Hepatocyte (in vitro differentiated cells): Measurements from ENCODE around the gene LDLRAD4.

Experiments used
- EZH2 ChIP-seq: fragments of 200-600 bp; sonication (generic); IDR thresholded peaks from 2 replicates; pipeline ENCODE4 v1.6.1; 2016; ENCODE audit warnings: antibody characterized with exemption, mild to moderate bottlenecking, borderline replicate concordance
- EZH2phosphoT487 ChIP-seq: fragments of 200-600 bp; sonication (generic); IDR thresholded peaks from one replicate; pipeline ENCODE4 v1.6.1; 2018; ENCODE audit warnings: antibody characterized with exemption, mild to moderate bottlenecking, low read depth, moderate library complexity; ENCODE audit not compliant: unreplicated experiment, severe bottlenecking
- TF ChIP-seq, protein P1 (sequence below): fragments of 200-600 bp; sonication (generic); IDR thresholded peaks from 2 replicates; pipeline ENCODE4 v1.5.1; 2016; ENCODE audit warnings: antibody characterized with exemption, mild to moderate bottlenecking; ENCODE audit not compliant: poor library complexity

GRCh38 chr18:13338318-13338717, 119.8 kb downstream of the LDLRAD4 start:
- TF ChIP-seq, protein P1, sequence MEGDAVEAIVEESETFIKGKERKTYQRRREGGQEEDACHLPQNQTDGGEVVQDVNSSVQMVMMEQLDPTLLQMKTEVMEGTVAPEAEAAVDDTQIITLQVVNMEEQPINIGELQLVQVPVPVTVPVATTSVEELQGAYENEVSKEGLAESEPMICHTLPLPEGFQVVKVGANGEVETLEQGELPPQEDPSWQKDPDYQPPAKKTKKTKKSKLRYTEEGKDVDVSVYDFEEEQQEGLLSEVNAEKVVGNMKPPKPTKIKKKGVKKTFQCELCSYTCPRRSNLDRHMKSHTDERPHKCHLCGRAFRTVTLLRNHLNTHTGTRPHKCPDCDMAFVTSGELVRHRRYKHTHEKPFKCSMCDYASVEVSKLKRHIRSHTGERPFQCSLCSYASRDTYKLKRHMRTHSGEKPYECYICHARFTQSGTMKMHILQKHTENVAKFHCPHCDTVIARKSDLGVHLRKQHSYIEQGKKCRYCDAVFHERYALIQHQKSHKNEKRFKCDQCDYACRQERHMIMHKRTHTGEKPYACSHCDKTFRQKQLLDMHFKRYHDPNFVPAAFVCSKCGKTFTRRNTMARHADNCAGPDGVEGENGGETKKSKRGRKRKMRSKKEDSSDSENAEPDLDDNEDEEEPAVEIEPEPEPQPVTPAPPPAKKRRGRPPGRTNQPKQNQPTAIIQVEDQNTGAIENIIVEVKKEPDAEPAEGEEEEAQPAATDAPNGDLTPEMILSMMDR: no peak
- TF ChIP-seq EZH2phosphoT487: no peak
- no peak for TF ChIP-seq EZH2
